HG03565 (cell line): ENCODE measurements around the gene HMG20A.

ENCODE experiments used
- ATAC-seq: cut with Tn5 transposase; IDR thresholded peaks from one replicate; pipeline ENCODE4 v1.9.1; 2021; ENCODE audit warnings: mild to moderate bottlenecking, moderate library complexity; ENCODE audit not compliant: unreplicated experiment

Gene HMG20A

DNA sequence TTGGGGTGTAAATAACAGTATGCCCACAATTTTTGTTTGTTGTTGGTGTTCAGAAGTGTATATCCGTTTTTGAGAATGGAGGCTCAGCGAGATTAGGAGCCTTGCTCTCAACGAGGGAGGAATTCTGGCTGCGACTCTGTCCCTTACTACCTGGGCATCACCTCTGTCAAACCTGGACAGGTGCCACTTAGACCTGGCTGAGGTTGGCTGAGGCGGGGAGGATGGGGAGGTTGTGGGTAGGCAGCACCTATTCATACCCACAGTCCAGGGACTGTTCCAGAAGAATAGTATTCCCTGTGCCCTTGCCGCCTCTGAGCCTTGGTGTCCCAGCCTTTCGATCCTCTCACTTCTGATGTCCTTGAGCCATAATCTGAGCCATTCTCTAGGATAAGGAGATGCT, 112.2 kb downstream of the HMG20A start:
- no peak for ATAC-seq

DNA sequence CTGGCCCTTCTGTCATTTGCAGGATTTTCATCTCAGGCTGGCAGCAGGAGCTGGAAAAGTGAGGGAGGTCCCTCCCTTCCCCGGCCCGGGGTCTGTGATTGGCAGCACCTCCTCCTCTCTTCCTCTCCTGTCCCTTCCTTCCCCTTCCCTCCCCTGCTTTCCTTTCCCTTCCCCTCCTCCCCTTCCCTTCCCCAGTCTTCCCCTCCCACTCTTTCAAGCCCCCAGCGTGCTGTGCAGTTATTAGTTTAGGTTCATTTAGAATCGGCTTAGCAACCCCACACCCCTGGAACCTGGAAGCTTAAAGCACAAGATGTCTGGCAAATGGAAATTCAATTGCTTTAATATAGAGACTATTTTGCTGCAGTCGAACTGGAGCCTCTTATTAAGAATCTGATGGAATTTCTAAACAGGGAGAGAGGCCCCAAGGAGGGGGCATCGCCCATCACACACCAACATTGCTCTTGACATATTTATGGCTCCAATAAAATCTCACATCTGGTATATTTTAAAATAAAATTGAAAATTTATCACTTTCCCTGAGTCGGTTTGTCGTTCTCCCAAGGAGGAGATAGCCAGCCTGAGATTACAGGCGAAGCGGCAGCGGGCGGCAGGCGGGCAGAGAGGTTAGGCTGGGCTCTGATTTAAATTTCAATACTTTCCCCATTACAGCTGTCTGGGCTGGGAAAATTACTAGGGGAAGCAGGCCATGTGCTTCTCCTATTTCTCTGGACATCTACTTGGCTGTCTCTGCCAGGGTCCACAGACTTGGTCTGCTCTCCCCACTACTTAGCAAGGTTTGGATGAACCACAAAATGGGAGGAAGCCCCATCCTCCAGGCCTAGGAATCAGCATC, 113.1 kb downstream of the HMG20A start:
- no peak for ATAC-seq
